BJ (cell line): Measurements from ENCODE around the gene NPEPL1. TPM values are rescaled to one million over a fixed set of nuclear protein-coding genes. Genes with fewer than 3 reads are reported as not detected.
"Not testable (repeated sequence)": the region's sequence is repeated elsewhere in the genome, so short reads cannot be mapped to it uniquely, and the experiment has no call there.

Experiments
- CTCF ChIA-PET: fragments of 350-600 bp; formaldehyde crosslinking; extraction: SDS; loops from one replicate; lab custom pipeline; 2021; ENCODE audit warnings: antibody characterized with exemption, inconsistent platforms; lab: Yijun Ruan, JAX
- POLR2A ChIA-PET: fragments of 300-600 bp; sonication (Branson Sonifier 250); formaldehyde crosslinking; extraction: SDS; loops from one replicate; lab custom pipeline; 2021; ENCODE audit warnings: antibody characterized with exemption; lab: Charles Lee
- DNase-seq: peaks from one replicate; pipeline ENCODE4 v3.0.0-alpha.2; 2011; ENCODE audit warnings: low read depth
- H3K27me3 ChIP-seq: 2 replicates; pipeline ENCODE4 v1.6.0; 2011; ENCODE audit warnings: low read length; ENCODE audit not compliant: control insufficient read depth, insufficient read depth
- H3K36me3 ChIP-seq: 2 replicates; pipeline ENCODE4 v1.5.1; 2011; ENCODE audit warnings: low read length; ENCODE audit not compliant: control insufficient read depth, insufficient read depth
- H3K4me3 ChIP-seq: 2 replicates; pipeline ENCODE4 v1.5.1; 2011; ENCODE audit warnings: low read depth, mild to moderate bottlenecking, control low read depth, low read length
- polyA plus RNA-seq: library from polyadenylated mRNA; depleted of rRNA; stranded (reverse); fragments of >200 nt; gene quantifications from 2 replicates; pipeline ENCODE4 v1.2.3, GENCODE V29; 2011
- TF ChIP-seq, protein P1 (sequence below): IDR thresholded peaks from 2 replicates; pipeline ENCODE4 v1.5.1; 2011; ENCODE audit warnings: low read depth, mild to moderate bottlenecking, control low read depth, inconsistent platforms, low read length, moderate library complexity; ENCODE audit not compliant: insufficient read depth

NPEPL1 gene
- polyA plus RNA-seq, 1 experiment = 8.2 TPM

GRCh38 chr20:58748618-58749017 lies 56.0 kb downstream of the NPEPL1 start:
- no peak overlapping the region for H3K4me3 ChIP-seq
- POLR2A ChIA-PET = no interaction called here
- peaks cover 3% of the 10 kb centered on the region for H3K27me3 ChIP-seq
- CTCF ChIA-PET = no interaction called here
- TF ChIP-seq, protein P1, sequence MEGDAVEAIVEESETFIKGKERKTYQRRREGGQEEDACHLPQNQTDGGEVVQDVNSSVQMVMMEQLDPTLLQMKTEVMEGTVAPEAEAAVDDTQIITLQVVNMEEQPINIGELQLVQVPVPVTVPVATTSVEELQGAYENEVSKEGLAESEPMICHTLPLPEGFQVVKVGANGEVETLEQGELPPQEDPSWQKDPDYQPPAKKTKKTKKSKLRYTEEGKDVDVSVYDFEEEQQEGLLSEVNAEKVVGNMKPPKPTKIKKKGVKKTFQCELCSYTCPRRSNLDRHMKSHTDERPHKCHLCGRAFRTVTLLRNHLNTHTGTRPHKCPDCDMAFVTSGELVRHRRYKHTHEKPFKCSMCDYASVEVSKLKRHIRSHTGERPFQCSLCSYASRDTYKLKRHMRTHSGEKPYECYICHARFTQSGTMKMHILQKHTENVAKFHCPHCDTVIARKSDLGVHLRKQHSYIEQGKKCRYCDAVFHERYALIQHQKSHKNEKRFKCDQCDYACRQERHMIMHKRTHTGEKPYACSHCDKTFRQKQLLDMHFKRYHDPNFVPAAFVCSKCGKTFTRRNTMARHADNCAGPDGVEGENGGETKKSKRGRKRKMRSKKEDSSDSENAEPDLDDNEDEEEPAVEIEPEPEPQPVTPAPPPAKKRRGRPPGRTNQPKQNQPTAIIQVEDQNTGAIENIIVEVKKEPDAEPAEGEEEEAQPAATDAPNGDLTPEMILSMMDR = no peak
- H3K36me3 ChIP-seq = no peaks in the 10 kb centered on the region
- no peak for DNase-seq

DNA sequence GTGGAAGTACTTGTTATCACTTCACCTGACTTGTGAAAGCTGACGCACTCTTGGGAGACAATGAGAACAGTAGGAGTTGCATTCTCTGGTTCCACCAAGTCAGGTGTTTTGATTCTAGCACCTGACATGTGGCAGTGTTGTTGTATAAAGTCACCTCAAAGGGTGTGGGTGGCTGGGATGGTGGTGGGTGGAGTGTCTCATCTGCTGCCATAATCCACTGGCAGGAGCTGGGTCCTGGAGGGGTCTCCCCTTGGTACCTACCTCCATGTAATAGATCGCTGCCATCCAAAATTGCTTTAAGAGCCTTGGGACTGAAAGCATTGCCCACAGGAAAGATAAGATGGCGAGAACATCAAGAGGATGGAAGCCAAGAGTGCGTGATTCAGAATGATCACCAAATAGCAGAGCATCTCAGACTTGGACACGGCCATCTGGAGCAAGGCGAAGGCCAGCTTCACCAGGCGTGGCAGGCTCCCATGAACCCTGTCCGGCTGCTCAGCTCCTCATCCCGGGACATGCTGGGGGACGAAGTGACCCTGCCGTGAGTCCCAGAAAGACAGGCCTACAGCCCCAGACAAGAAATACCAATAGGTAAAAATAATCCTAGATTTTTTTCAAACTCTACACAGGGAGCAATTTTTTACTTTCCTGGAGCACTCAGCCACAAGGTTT lies 56.6 kb downstream of the NPEPL1 start:
- Histone ChIP-seq H3K36me3 (no peaks in the 10 kb centered on the region), H3K4me3 (no peak overlapping the region), H3K27me3 (peaks cover 5% of the 10 kb centered on the region)
- ChIA-PET POLR2A (no interaction called here), CTCF (interaction anchor here (0.6 kb wide), 1 partner anchor 779 kb away, joined by 3 read pairs; no protein-coding TSS in a partner anchor)
- no peak for DNase-seq
- TF ChIP-seq, protein P1 = no peak

DNA sequence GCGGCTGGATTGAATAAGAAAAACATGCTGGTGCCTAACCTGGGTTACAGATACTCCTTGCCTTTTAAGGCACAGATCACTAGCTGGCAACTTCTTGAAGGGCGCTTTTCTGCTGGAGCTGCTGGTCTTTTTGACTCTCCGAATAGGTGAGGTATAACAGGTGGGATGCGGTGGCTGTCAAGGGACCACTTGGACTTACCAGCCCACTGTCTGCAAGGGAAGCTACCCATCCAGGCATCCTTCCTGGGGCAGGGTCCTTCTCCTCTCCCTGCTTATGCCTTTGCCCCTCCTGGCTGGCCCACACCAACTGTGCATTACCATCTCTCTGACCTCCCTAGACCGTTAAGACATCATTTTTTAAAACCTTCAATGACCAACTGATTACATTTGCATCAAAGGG lies 57.4 kb downstream of the NPEPL1 start:
- Histone ChIP-seq H3K4me3 (no peak overlapping the region), H3K27me3 (peaks cover 5% of the 10 kb centered on the region), H3K36me3 (no peaks in the 10 kb centered on the region)
- TF ChIP-seq, protein P1 = no peak
- DNase-seq = no peak
- CTCF ChIA-PET = interaction anchor here (0.6 kb wide), 1 partner anchor 778 kb away, joined by 3 read pairs; no protein-coding TSS in a partner anchor
- POLR2A ChIA-PET = no interaction called here

GRCh38 chr20:58750706-58751105 lies 58.1 kb downstream of the NPEPL1 start:
- DNase-seq, POLR2A ChIA-PET, H3K27me3 ChIP-seq: not testable (repeated sequence)

DNA sequence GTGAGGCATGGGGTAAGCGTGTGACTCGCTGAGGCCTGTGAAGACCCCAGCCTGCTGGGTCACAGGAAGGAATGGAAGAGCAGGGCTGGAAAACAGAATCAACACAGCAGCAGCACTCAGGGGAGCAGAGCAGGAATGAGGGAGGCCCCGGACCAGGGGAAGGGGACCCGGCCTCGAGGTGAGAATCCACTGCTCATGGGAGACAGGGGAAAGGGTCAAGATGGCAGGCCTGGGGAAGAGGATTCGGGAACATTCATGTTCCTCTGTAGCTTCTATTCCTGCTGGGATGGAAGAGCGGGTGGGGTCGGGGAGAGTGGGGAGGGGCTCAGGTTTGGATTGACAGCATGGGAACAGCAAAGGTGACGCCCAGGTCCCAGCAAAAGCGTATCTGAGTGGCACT lies 59.4 kb downstream of the NPEPL1 start:
- DNase-seq = no peak
- Histone ChIP-seq H3K4me3 (no peak overlapping the region), H3K27me3 (peaks cover 16% of the 10 kb centered on the region), H3K36me3 (no peaks in the 10 kb centered on the region)
- CTCF ChIA-PET = interaction anchor here (0.6 kb wide), 1 partner anchor 66 kb away, joined by 3 read pairs; no protein-coding TSS in a partner anchor
- TF ChIP-seq, protein P1 = no peak
- POLR2A ChIA-PET = no interaction called here

More at GRCh38 chr20:58750706-58751105, 58.1 kb downstream of the NPEPL1 start:
- H3K4me3 ChIP-seq, CTCF ChIA-PET, H3K36me3 ChIP-seq: not testable (repeated sequence)
